GM23248 (cell line): ENCODE results near the gene PTCH2.

ENCODE experiments used
- EZH2 ChIP-seq: fragments of 200-600 bp; sonication (generic); IDR thresholded peaks from 2 replicates; pipeline ENCODE4 v1.6.1; 2018; ENCODE audit warnings: antibody characterized with exemption, mild to moderate bottlenecking; ENCODE audit not compliant: insufficient read depth, poor library complexity, severe bottlenecking
- EZH2phosphoT487 ChIP-seq: fragments of 200-600 bp; sonication (generic); IDR thresholded peaks from 2 replicates; pipeline ENCODE4 v1.6.1; 2018; ENCODE audit warnings: antibody characterized with exemption, moderate library complexity, mild to moderate bottlenecking, low read depth; ENCODE audit not compliant: insufficient read depth

GRCh38 chr1:44857446-44857845, 14.4 kb upstream of the PTCH2 start:
- TF ChIP-seq EZH2phosphoT487 (no peak), EZH2 (no peak)
